Fibroblast of lung (primary cell): ENCODE data around the gene ANKRD31.

Experiments
- EZH2 ChIP-seq: IDR thresholded peaks from 2 replicates; pipeline ENCODE4 v1.5.1; 2012; ENCODE audit warnings: low read length, control low read depth, mild to moderate bottlenecking; ENCODE audit errors: missing control alignments
- TF ChIP-seq, protein P1 (sequence below), 2 donors: IDR thresholded peaks in 1 of 2; conservative IDR thresholded peaks in 1 of 2; 1 replicate in 1 of 2; 2 replicates in 1 of 2; pipeline ENCODE4 v1.5.1; 2011 to 2012; ENCODE audit warnings: low read length in 2 of 2, control low read depth in 1 of 2, inconsistent platforms in 1 of 2, low read depth in 1 of 2, mild to moderate bottlenecking in 1 of 2

DNA sequence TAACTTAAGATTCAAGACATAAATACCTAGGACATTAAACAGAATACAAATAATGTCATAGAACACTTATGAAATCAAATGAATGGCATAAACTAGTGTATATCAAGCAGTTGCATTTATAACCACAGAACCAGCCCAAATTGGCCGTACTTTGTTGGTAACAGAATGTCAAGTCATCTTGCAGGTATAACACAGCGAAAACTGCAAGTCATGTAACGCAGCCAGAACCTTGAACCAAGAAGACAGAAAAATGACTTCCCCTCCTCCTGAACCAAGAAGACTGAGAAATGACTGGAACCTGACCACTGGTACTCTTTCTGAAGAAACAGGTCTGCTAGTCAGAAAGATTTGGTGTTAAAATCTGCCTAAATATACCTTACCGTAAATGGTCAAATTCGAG is 38.9 kb downstream of the ANKRD31 start:
- TF ChIP-seq, protein P1, sequence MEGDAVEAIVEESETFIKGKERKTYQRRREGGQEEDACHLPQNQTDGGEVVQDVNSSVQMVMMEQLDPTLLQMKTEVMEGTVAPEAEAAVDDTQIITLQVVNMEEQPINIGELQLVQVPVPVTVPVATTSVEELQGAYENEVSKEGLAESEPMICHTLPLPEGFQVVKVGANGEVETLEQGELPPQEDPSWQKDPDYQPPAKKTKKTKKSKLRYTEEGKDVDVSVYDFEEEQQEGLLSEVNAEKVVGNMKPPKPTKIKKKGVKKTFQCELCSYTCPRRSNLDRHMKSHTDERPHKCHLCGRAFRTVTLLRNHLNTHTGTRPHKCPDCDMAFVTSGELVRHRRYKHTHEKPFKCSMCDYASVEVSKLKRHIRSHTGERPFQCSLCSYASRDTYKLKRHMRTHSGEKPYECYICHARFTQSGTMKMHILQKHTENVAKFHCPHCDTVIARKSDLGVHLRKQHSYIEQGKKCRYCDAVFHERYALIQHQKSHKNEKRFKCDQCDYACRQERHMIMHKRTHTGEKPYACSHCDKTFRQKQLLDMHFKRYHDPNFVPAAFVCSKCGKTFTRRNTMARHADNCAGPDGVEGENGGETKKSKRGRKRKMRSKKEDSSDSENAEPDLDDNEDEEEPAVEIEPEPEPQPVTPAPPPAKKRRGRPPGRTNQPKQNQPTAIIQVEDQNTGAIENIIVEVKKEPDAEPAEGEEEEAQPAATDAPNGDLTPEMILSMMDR (conservative IDR thresholded peaks at IDR 0.05 in 1 of 2, IDR thresholded peaks at IDR 0.05 in 1 of 2; ENCODE audit: low read depth in 1 of 2, low read length in 2 of 2): no peak
- TF ChIP-seq EZH2: no peak
